IPS-NIHi7 (cell line): ENCODE measurements around the gene GOLGA5.
A peak's percentile ranks its signal among the peaks of the same experiment; 100 is the strongest.
"Not testable (repeated sequence)": the region's sequence is repeated elsewhere in the genome, so short reads cannot be mapped to it uniquely, and the experiment has no call there.

Experiments used
- DNase-seq: peaks from one replicate; pipeline ENCODE4 v3.0.0; 2012; ENCODE audit warnings: mixed read lengths; ENCODE audit errors: extremely low spot score

Gene GOLGA5

DNA sequence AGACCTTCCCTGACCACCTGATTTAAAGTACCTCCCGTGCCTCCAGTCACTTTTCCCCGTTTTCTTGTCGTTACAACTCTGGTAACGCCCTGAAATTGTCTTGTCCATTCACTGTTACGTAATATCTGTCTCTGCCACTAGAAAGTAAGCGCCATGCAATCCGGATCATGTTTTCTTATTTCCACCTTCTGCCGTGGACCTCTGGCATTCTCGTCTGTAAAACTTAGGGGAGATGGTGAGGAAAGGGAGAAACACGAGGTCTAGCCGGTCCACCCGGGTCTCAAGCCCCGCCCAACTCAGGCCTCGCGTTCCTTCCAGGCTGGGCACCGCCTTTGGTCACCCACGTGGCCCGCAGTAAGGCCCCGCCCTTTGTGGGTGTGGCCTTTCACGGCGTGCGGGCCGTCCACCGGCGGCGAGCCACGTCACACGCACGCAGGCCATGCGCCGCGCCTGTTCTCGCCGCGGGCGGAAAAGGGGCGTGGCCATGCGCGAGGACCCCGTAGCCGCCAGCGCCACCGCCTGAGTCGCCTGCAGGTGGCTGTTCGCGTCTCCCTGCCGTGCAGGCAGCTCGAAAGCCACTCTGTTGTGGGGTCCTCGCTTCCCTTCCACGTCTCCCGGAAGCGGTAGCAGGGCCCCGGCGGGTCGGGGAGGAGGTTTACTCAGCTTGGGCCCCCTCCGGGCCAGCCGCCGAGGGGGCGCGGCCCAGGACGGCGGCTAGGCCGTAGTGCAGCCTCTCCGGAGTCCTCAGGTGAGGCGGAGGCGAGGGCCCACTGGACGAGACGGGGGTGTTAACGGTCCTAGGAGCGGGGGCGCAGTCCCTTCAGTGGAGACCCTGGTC lies at the start of gene GOLGA5:
GOLGA5 (plus strand) TSS at position 597 of the 838 bp plus-strand sequence. CDS start 3,133 bp downstream, outside the sequence.
- peak; percentile 96 for DNase-seq

- no peak for DNase-seq
Observed at GRCh38 chr14:92747701-92748258, 46.3 kb upstream of the GOLGA5 start.

DNA sequence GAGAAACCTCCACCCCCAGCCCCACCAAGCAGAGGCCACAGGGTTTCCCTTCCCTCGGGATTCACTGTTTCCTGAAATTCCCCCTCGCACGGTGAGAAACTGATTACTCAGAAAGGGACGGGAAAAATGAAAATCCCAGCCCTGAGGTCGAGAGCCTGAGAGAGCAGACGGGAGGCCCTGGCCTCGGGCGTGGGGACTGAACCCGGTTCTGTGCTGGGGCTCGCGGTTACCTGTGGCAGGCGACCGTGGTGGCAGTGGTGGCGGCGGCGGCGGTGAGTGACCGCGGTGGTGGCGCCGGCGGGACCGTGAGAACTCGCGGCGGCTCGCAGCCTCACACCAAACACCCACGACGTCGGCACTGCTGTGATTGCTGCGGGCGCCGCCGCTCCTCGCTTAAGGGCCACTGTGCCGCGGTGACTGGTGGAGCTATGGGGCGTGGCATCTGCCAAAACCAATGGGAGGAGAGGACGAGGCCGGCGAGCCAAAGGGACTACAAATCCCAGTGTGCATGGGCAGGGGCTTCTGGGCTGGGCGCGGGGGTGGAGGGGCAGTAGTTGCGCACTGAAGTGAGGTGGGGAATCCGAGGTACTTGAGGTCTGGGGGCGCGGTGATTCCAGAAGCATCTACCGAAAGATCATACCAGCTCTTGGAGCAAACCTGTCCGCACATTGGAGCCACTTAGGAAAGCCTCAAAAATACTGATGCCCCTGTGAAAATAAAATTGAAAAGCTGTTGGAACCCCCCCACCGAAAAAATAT lies 45.7 kb upstream of the GOLGA5 start, which contains the start of gene LGMN:
LGMN (minus strand) TSS at position 369 of the 758 bp plus-strand sequence. CDS start 15,841 bp downstream, outside the sequence.
- peak; percentile 99 for DNase-seq

DNA sequence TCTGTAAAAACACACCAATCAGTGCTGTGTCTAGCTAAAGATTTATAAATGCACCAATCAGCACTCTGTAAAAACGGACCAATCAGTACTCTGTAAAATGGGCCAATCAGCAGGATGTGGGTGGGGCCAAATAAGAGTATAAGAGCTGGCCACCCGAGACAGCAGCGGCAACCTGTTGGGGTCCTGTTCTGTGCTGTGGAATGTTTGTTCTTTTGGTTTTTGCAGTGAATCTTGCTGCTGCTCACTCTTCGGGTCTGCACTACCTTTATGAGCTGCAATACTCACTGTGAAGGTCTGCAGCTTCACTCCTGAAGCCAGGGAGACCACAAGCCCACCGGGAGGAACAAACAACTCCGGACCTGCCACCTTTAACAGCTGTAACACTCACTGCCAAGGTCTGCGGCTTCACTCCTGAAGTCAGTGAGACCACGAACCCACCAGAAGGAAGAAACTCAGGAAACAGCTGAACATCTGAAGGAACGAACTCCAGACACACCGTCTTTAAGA lies 43.8 kb upstream of the GOLGA5 start:
- not testable (repeated sequence) for DNase-seq

DNA sequence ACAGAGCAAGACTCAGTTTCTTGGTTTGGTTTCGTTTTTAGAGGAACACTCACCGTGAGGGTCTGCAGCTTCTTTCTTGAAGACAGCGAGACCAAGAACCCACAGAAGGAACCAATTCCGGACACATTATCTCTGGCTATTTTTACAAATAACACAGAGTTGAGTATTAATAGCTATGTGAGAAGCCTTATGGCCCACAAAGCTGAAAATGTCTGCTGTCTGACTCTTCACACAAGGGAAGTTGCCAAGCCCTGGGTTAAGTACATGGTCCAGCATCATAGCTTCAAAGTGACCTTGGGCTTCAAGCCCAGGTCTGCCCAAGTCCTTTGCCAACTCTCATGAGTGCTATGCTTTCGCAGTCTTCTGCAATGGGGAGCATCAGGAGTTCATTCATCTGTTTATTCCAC lies 43.1 kb upstream of the GOLGA5 start:
- no peak for DNase-seq

DNA sequence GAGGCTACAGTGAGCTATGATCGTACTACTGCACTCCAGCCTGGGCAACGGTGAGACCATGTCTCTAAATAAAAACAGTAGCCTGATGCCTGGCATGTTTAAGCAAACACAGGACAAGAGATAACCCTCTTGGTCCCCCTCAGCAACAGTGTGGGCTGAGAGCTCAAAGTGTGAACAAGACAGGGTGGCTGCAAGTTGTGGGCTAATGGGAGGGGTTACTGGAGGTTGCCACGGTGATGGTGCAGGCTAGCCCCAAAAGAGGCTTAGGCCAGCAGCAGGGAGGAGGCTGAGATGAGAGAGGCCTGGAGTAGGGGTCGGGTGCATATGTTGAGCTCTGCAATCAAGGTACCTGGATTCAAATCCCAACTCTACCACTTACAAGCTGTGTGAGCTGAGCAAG lies 42.3 kb upstream of the GOLGA5 start:
- DNase-seq, result no peak

GRCh38 chr14:92753250-92753649 lies 40.9 kb upstream of the GOLGA5 start:
- DNase-seq, result no peak

- DNase-seq, result no peak
Observed at GRCh38 chr14:92754966-92755365, 39.1 kb upstream of the GOLGA5 start.

DNA sequence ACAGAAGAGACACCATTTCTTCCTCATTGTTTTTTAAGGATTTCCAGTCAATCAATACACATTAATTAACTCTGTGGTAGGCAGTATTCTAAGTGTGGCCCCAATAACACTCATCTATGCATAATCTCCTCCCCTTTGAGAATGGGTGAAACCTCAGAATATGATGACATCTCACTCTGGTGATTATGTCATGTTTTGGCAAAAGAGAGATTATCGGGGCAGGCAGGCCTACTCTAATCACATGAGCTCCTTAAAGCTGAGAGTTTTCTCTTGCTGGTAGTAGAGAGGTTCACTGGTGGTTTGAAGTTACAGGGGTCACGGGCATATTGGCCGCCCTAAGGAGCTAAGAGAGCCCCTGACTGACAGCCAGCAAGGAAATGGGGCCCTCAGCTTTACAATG lies 38.6 kb upstream of the GOLGA5 start:
- DNase-seq, result no peak

- DNase-seq, result no peak
Observed at GRCh38 chr14:92756446-92756845, 37.7 kb upstream of the GOLGA5 start.

- no peak for DNase-seq
Observed at GRCh38 chr14:92759300-92759678, 34.8 kb upstream of the GOLGA5 start.

DNA sequence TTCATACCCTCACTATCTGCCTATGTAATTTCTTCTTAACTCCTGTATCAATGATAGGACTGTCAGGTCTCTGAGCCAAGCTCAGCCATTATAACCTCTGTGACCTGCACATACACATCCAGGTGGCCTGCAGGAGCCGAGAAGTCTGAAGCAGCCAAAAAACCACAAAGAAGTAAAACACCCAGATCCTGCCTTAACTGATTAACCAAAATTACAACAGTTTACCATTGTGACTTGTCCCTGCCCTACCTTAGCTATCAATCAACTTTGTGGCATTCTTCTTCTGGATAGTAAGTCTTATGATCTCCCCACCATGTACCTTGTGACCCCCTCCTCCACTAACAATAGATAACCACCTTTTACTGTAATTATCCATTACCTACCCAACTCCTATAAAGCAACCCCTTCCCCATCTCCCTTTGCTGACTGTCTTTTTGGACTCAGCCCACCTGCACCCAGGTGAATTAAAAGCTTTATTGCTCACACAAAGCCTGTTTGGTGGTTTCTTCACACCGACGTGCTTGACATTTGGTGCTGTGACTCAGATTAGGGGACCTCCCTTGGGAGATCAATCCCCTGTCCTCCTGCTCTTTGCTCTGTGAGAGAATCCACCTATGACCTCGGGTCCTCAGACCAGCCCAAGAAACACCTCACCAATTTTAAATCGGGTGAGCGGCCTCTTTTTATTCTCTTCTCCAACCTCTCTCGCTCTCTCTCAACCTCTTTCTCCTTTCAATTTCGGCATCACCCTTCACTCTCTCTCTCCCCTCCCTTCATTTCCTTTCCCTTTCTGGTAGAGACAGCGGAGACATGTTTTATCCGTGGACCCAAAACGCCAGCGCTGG lies 34.2 kb upstream of the GOLGA5 start:
- DNase-seq, result no peak

GRCh38 chr14:92760524-92760805 lies 33.6 kb upstream of the GOLGA5 start:
- no peak for DNase-seq

DNA sequence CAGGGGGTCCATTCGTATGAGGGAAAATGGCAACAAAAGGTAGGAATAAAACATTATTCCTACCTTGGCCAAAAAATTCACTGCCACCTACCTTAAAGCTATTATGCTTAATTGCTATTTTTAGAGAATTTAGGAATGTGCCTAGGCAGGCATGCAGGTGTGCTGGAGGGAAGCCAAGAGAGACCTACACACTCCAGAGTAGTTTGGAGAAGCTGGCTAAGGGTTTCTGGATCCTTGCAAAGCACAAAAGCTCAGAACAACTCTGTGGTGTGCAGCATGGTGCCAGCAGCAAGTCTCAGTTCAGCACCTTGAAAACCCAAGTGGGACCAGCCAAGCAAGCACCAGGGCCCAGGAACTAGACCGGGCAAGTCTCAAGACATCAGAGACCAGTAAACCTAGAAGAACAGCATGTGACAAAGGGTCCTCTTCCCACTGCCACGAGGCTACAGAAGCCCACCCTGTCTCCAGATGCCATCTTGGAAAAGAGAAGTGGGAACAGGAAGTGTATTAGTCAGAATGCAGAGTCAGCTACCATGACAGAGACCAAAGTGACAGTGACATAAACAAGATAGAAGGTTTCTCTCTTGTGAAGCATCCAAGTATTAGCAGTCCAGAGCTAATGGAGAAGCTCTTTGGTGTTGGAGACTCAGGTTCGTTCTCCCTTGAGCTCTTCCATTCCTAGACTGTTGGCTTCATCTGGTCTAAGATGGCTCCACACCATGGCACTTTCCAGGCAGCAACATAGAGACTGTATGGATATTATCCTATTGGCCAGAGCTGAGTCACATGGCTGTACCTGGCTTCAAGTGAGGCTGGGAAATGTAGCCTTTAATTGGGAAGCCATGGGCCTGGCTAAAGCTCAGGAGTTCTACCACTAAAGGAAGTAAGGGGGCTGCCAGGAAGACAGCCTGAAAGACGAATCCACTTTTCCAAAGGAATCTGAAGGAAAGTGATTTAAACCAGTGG lies 30.2 kb upstream of the GOLGA5 start:
- DNase-seq, result not testable (repeated sequence)

- DNase-seq, result not testable (repeated sequence)
Observed at GRCh38 chr14:92768236-92768635, 25.9 kb upstream of the GOLGA5 start.

- DNase-seq, result no peak
Observed at GRCh38 chr14:92768795-92769194, 25.3 kb upstream of the GOLGA5 start.

DNA sequence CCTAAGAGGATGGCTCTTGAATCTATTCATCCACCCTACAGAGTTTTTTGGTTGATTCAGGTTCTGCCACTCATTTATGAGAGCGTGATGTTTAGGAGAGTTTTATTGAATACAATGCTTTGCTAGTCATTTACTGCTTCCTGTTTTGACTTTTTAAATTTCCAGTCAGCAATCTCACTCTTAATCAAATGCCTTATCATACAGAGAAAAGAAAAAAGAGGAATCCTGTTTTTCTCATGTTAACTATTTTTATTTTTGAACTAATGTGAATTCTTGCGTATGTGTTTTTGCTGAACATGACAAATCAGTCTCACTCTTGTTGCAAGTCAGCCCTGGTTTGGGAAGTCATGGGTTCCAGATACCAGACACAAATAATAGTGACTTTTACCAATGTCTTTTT lies 23.6 kb upstream of the GOLGA5 start:
- DNase-seq, result no peak

DNA sequence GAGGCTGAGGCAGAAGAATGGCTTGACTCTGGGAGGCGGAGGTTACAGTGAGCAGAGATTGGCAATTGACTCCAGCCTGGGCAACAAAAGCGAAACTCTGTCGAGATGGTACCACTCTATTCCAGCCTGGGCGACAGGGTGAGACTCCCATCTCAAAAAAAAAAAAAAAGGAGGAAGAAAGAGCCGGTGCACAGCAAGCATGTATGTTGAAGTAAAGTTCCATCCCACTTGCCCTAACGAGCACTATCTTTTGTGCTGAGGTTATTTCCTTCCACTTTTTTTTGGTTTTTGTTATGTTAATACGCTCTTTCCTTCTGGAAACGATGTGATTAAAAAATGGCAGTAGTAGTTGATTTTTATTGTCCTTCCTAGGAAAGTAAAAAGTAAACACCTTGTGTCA lies 19.5 kb upstream of the GOLGA5 start:
- DNase-seq, result no peak

DNA sequence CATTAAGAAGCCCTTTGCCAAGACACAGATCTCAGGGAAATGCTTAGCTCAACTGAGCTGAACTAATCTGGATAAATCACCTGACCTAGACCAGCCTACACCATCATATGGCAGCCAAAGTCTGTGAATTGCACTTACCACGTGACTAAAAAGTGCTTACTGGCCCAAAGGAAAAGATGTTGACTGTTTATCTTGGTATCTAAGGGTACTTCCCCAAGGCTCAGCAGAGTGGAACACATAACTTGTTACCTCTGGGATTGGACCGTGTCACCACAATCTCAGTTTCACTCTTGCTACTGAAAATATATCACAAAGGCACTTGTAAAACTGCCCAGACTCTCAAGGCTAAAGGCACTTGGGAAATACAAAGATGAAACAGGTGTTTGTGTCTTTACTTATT lies 18.8 kb upstream of the GOLGA5 start:
- DNase-seq, result not testable (repeated sequence)

DNA sequence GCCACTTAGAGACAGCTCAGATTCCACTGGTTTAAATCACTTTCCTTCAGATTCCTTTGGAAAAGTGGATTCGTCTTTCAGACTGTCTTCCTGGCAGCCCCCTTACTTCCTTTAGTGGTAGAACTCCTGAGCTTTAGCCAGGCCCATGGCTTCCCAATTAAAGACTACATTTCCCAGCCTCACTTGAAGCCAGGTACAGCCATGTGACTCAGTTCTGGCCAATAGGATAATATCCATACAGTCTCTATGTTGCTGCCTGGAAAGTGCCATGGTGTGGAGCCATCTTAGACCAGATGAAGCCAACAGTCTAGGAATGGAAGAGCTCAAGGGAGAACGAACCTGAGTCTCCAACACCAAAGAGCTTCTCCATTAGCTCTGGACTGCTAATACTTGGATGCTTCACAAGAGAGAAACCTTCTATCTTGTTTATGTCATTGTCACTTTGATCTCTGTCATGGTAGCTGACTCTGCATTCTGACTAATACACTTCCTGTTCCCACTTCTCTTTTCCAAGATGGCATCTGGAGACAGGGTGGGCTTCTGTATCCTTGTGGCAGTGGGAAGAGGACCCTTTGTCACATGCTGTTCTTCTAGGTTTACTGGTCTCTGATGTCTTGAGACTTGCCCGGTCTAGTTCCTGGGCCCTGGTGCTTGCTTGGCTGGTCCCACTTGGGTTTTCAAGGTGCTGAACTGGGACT lies 15.1 kb upstream of the GOLGA5 start:
- not testable (repeated sequence) for DNase-seq
